ENCODE measurements around the gene IL12A. TPM values are rescaled to one million over a fixed set of nuclear protein-coding genes. Genes with fewer than 3 reads are reported as not detected.
A peak's percentile ranks its signal among the peaks of the same experiment; 100 is the strongest.

IL12A gene
- total RNA-seq (2014; rRNA removed), result 6.5 and 8.3 TPM in 2 replicates
- percentile 50 among the genes with signal in this experiment for Bru-seq, nascent RNA
- percentile 54 among the genes with signal in this experiment for BruChase-seq, experiment 1, labeled RNA remaining after a 6-hour chase
- BruChase-seq, experiment 2, labeled RNA remaining after a 2-hour chase, result percentile 42 among the genes with signal in this experiment
- long read RNA-seq, partial matches to known transcripts, result 0 of 2 reads
- long read RNA-seq, other reads (novel, unspliced or antisense), result 0 of 2 reads

GRCh38 chr3:159988617-159989271 lies at the start of gene IL12A:
Gene IL12A (plus strand): TSS chr3:159988835.
- no peaks in the 10 kb centered on the region for H3K9me3 ChIP-seq (ENCODE audit: low read length)
- no TSS peak for BruUV-seq (replicated peaks)
- peak within 1 kb of the TSS; percentile 87 for H2AFZ ChIP-seq (ENCODE audit: low read length)
- intact Hi-C loops (cut with micrococcal nuclease), result loop anchor here (5.0 kb wide), 1 partner anchor 161 kb away; no protein-coding TSS in a partner anchor
- ATAC-seq (peak; percentile 86), DNase-seq (peak; percentile 88)
- H3K4me2 ChIP-seq (ENCODE audit: low read length), result peak within 1 kb of the TSS; percentile 80
- peak within 1 kb of the TSS; percentile 87 for H3K9ac ChIP-seq (ENCODE audit: low read length)
- no peaks in the 10 kb centered on the region for H3K79me2 ChIP-seq (ENCODE audit: low read length)
- ChIA-PET CTCF (interaction anchor here (0.5 to 3.2 kb wide), 7 partner anchors 17 to 116 kb away, joined by 3 to 33 read pairs (median 4); no protein-coding TSS in a partner anchor), POLR2A (ENCODE audit: unreplicated experiment) (interaction anchor here (0.6 to 0.7 kb wide), 2 partner anchors 68 kb away, joined by 3 read pairs; no protein-coding TSS in a partner anchor)
- no peaks in the 10 kb centered on the region for H3K27me3 ChIP-seq (ENCODE audit: low read length)
- H3F3A ChIP-seq (ENCODE audit: low read length, unreplicated experiment), result no peaks in the 10 kb centered on the region
- no peaks in the 10 kb centered on the region for H4K20me1 ChIP-seq (ENCODE audit: low read length)
- no peaks in the 10 kb centered on the region for H3K9me2 ChIP-seq (replicated peaks; ENCODE audit: low read length)
- H3K27ac ChIP-seq (ENCODE audit: low read length), result peak within 1 kb of the TSS; percentile 25
- H3K4me1 ChIP-seq (ENCODE audit: insufficient read depth, low read length), result peaks cover 17% of the 10 kb centered on the region
- H3K36me3 ChIP-seq (ENCODE audit: low read depth, low read length), result peaks cover 7% of the 10 kb centered on the region
- H3K4me3 ChIP-seq (ENCODE audit: low read length), result peak within 1 kb of the TSS; percentile 82
- TF ChIP-seq CTCF (conservative IDR thresholded peaks at IDR 0.05; ENCODE audit: low read depth, low read length), result peak; percentile 98
- no peak for TF ChIP-seq EZH2phosphoT487 (IDR thresholded peaks at IDR 0.05; ENCODE audit: borderline replicate concordance, low read length)
- no peak for TF ChIP-seq EZH2 (IDR thresholded peaks at IDR 0.05; ENCODE audit: low read length, unreplicated experiment)

- Histone ChIP-seq H4K20me1 (ENCODE audit: low read length) (no peaks in the 10 kb centered on the region), H3F3A (ENCODE audit: low read length, unreplicated experiment) (no peaks in the 10 kb centered on the region), H3K9ac (ENCODE audit: low read length) (no peak overlapping the region), H2AFZ (ENCODE audit: low read length) (no peak overlapping the region), H3K4me2 (ENCODE audit: low read length) (peak overlapping the region; percentile 6; the same call in 1 of the 2 replicates), H3K36me3 (ENCODE audit: low read depth, low read length) (no peaks in the 10 kb centered on the region), H3K27ac (ENCODE audit: low read length) (no peak overlapping the region), H3K9me2 (replicated peaks; ENCODE audit: low read length) (no peaks in the 10 kb centered on the region), H3K9me3 (ENCODE audit: low read length) (no peaks in the 10 kb centered on the region), H3K4me3 (ENCODE audit: low read length) (no peak overlapping the region), H3K79me2 (ENCODE audit: low read length) (no peaks in the 10 kb centered on the region), H3K4me1 (ENCODE audit: insufficient read depth, low read length) (peaks cover 15% of the 10 kb centered on the region), H3K27me3 (ENCODE audit: low read length) (no peaks in the 10 kb centered on the region)
- ChIA-PET CTCF (interaction anchor here (0.7 kb wide), 2 partner anchors 20 to 47 kb away, joined by 4 read pairs; no protein-coding TSS in a partner anchor), POLR2A (ENCODE audit: unreplicated experiment) (no interaction called here)
- BruUV-seq (replicated peaks), result no TSS peak
- intact Hi-C loops (cut with micrococcal nuclease), result no loop called here
- peak; percentile 85 for ATAC-seq
- DNase-seq, result peak; percentile 72
- TF ChIP-seq EZH2 (IDR thresholded peaks at IDR 0.05; ENCODE audit: low read length, unreplicated experiment) (no peak), CTCF (conservative IDR thresholded peaks at IDR 0.05; ENCODE audit: low read depth, low read length) (no peak), EZH2phosphoT487 (IDR thresholded peaks at IDR 0.05; ENCODE audit: borderline replicate concordance, low read length) (no peak)
Measured at GRCh38 chr3:159941038-159942000, 47.3 kb upstream of the IL12A start.

All from PC-3 (cell line).